GM19395 (cell line): ENCODE data around the gene CCL24.
"Not testable (repeated sequence)": the region's sequence is repeated elsewhere in the genome, so short reads cannot be mapped to it uniquely, and the experiment has no call there.

Source experiments
- ATAC-seq: cut with Tn5 transposase; IDR thresholded peaks from one replicate; pipeline ENCODE4 v1.9.1; 2021; ENCODE audit warnings: mild to moderate bottlenecking, moderate library complexity; ENCODE audit not compliant: unreplicated experiment

CCL24 gene

DNA sequence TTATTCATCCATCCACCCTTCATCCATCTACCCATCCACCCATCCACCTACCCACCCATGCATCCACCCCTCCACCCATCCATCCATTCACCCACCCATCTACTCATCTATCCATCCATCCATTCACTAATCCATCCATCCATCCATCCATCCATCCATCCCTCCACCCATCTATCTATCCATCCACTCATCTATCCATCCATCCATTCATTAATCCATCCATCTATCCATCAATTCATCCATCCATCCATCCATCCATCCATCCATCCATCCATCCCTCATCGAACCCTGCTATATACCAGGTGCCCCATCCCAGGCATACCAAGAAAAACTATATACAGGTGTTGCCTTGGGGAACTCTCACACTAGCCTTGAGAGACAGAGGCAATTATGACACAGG lies 7.1 kb upstream of the CCL24 start:
- ATAC-seq = no peak

DNA sequence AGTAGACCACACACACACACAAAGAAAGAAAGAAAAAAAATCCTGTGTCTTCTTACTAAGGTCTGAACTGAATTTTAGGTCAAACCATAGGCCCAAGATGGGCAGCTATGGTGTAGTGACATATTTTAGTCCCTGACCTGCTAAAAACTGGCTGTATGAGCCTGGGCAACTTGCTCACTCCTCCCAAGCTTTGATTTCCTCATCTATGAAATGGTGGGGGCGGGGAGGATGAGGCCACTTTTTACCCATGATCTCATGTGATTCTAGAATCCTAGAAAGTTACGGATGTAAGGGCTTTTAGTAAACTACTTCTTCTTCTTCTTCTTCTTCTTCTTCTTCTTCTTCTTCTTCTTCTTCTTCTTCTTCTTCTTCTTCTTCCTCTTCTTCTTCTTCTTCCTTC lies 6.1 kb upstream of the CCL24 start:
- ATAC-seq = no peak

DNA sequence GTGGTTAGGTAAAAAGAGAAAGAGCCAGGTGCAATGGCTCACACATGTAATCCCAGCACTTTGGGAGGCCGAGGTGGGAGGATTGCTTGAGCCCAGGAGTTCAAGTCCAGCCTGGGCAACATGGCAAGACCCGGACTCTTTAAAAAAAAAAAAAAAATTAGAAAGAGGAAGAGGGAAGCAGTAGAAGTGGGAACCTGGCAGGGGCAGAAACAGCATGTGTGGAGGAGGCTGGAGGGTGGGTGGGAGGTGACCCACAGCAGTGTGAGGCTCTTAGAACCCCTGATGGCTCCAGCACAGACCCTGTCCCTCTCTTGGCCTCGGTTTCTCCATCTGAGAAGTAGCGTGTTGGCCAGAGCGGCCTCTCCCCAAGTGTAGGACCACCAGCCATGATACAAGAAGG lies 4.9 kb upstream of the CCL24 start:
- no peak for ATAC-seq

DNA sequence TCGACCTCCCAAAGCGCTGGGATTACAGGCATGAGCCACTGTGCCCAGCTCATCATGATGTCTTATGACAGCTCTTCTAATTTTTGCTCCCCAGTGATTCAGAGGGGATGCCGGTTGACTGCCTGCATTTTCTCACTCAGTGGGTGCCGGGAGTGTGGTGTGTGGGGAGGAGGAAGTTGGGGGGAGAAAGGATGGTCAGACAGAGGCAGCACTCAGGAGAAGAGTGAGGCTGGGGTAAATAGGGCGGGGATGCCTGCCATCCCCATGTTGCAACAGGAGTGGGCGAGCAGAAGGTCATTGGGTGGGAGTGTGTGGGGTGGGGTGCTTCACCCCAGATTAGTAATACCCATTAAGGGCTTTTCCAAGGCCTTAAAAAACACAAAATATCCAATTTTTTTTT lies 3.5 kb upstream of the CCL24 start:
- ATAC-seq = no peak

DNA sequence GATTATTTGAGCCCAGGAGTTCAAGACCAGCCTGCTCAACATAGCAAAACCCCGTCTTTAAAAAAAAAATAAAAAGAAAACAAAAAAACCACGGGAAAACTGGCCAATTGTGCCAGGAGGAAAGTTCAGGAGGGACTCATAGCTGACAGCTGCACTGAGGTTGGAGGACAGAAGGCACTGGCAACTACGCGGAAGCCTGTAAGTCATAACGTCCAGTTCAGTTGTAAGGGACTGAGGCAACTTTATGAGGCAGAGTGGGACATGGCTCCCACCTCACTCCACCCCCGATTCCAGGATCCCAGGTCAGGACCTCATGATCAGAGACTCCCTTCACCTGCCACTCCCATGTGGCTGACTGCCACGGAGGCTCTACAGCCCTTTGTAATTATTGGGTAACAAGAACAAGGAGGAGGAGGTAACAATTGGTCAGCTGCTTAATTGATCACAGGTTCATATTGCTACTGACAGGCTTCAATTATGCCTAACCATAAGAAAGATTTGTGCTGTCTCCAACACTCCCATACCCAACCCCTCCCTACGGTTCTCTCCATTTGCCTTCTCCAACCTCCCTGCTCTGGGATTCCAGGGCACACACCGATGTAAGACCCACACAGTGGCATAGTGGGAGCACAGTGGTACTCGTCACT lies 1.9 kb upstream of the CCL24 start:
- no peak for ATAC-seq

DNA sequence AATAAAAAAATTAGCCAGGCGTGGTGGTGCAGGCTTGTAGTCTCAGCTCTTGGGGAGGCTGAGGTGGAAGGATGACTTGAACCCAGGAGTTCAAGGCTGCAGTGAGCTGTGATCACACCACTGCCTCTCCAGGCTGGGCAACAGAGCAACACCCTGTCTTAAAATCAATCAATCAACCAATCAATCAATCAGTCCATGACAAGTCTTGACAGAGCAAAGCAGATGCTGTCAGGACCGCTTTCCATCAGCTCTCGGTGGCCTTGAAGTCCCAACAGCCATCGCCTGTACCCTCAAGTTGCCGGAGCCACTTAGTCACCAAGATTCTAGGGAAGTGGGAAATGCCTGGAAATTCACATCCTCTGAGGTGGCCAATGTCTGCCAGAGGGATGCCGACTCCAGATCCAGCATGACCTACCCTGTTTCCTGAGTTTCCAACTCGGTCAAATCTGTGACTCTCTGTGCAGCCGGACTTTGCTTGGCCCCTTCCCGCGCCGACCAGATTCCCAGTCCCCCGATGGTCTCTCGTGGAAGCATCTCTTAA lies 871 bp upstream of the CCL24 start:
- no peak for ATAC-seq

DNA sequence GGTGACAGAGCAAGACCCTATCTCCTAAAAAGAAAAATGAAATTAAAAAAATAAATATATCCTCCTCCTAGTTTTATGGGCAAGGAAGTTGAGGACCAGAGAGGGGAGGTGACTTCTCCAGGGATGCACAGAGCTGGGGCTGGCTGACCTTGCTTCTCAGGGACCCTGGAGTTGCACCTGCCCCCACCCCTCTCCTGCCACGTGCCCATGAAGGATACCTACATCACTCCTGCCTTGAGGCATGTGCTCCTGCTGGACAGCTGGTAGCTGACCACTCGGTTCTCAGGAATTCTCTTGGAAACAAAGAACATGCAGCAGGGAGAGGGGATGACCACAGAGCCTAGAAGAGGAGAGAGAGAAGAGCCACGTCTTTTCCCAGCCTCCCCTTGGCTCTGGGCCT lies 522 bp downstream of the CCL24 start:
- ATAC-seq = no peak

DNA sequence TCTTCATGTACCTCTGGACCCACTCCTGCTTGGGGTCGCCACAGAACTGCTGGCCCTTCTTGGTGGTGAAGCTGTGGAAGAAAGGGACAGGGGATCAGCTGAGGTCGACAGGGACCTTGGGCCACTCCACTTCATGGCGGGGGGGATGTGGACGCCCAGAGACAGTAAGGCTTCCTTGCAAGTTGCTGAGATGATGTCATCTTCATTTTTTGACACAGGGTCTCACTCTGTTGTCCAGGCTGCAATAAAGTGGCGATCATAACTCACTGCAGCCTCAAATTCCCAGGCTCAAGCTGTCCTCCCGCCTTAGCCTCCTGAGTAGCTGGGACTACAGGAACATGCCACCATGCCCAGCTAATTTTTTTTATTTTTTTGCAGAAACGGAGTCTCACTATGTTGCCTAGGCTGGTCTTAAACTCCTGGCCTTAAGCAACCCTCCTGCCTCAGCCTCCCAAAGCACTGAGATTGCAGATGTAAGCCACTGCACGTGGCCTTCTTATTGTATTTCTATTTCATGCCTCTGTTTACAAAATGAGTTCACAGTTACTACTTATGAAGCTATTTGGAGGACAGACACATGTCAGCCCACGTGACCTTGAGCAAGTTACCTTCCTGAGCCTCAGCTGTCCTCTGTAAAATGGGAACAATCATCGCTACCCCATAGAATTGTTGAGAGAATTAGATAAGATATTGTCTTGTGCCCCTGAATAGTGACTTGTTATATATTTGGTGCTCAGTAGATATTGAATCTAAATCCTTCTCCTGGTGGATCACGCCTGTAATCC lies 1.5 kb downstream of the CCL24 start:
- no peak for ATAC-seq

DNA sequence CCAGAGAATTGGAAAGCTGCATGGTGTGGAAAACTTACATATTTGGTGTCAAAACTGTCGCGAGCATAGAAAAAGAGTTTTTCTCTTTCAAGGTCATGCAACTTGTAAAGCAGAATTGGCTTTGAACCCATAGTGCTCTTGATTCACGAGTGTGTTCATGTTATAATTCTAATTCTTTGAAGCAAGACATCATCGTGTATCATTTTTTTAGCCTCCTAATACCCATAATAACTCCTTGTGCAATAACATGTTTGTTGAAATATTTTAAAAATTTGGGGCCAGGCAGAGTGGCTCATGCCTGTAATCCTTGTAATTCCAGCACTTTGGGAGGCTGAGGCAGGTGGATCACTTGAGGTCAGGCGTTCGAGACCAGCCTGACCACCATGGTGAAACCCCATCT lies 4.2 kb downstream of the CCL24 start:
- ATAC-seq = no peak

DNA sequence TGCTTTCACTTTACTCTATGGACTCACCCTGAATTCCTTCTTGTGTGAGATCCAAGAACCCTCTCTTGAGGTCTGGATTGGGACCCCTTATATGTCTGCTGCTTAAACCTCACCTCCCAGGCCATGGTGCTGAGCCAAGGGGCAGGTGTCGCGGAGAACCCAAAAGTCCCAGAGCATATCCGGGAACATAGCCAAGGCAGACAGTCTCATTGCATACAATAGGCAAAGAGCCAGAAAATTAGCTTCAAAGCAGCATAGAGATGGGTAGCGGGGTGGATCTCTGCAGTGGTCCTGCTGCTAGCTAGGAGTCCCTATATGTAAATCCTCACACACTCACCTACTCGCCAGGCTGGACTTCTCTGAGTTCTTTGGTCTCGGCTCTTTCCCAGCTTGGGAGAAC lies 5.5 kb downstream of the CCL24 start:
- ATAC-seq = no peak

DNA sequence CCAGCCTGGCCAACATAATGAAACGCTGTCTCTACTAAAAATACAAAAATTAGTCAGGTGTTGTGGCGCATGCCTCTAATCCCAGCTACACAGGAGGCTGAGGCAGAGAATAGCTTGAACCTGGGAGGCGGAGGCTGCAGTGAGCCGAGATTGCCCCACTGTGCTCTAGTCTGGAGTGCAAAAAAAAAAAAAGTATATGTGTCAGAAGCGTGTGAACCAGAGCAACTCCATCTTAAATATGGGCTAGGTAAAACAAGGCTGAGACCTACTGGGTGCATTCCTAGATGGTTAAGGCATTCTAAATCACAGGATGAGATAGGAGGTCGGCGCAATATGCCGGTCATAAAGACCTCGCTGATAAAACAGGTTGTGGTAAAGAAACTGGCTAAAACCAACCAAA lies 6.2 kb downstream of the CCL24 start:
- no peak for ATAC-seq

DNA sequence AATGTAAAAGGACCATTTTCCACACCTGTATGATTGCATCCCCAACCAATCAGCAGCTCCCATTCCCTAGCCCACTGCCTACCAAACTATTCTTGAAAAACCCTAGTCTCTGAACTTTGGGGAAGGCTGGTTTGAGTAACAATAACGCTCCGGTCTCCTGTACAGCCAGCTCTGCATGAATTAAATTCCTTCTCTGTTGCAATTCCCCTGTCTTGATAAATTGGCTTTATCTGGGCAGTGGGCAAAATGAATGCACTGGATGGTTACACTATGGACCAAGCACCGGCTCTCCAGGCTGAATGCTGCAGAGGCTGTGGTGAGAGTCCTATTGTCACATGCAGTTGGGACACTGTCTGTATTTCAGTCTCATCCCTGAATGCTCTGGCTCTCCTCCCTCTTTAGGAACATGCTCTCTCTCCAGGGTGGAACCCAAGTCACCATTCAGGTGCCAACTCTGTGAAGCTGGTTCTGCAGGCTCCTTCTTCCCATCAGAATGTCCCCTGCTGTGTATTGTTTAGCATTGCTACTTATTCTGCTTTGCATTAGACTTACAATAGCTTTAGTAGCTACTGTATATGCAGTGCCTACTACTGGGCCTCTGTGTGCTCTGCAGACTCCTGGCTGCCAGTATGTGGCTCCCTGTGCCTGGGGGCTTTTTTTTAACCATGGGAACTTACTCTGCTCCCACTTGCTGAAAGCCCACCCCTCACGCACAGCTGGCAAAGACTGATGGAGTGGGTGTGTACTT lies 6.9 kb downstream of the CCL24 start:
- ATAC-seq = no peak

DNA sequence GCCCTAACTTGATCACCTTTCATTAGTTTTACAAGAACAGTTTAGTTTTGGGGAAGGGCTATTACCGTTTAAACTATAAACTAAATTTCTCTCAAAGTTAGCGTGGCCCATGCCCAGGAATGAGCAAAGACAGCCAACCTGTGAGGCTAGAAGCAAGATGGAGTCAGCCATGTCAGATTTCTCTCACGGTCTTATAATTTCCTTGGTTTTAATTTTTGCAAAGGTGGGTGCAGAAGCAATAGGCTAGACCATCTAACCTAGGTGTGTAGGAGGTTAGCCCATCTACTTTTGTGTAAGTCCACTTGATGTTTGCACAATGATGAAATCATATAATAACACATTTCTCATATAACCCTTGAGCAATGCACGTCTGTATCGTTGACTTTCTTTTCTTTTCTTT lies 8.9 kb downstream of the CCL24 start:
- ATAC-seq = no peak

DNA sequence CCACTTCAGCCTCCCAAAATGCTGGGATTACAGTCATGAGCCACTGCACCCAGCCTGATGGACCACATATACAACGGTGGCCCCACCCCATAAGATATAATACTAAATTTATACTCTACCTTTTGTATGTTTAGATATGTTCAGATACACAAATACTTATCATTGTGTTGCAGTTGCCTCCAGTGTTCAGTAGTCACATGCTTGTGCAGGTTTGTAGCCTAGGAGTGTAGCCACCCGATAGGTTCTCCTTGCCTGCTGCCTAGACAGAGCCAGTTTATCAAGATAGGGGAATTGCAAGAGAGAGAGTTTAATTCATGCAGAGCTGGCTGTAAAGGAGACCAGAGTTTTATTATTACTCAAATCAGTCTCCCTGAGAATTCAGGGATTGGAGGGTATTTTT lies 9.6 kb downstream of the CCL24 start:
- ATAC-seq = no peak

DNA sequence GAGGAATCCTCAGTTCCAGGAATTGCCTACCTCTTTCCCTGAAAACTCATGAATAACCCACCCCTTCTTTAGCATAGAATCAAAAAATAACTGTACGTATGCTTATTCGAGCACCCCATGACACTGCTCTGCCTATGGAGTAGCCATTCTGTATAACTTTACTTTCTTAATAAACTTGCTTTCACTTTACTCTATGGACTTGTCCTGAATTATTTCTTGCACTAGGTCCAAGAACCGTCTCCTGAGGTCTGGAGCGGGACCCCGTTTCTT lies 11.1 kb downstream of the CCL24 start:
- ATAC-seq = no peak

DNA sequence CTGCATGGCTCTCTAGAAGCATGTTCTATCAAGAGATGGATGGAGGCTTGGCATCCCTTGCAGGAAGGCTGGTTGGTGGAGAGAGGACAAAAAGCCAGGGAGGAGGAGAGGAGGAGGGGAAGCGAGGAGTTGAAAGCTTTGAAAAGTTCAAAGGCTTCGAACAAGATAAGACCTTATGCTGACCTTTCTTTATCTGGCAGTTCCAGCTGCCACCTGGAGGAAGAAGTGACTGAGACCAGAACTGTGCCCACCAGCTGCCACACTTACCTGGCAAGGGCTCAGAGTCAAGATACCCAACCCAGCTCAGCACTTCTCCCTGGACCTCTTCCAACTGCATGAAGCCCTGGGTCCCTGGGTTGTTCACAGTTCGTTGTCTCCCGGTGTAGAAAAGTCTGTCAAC lies 14.8 kb downstream of the CCL24 start:
- no peak for ATAC-seq

DNA sequence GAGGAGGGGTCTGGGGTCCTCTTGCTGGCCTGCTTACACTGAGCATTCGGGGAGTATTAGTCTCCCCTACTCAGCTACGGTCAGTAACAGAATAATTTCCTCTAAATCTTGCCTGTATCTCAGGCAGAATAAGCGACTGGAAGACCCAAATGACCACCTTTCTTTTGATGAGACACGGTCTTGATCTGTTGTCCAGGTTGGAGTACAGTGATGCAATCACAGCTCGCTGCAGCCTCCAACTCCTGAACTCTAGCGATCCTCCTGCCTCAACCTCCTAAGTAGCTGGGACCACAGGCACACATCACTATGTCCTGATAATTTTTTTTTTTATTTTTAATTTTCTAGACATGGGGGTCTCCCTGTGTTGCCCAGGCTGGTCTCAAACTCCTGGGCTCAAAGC lies 17.2 kb downstream of the CCL24 start:
- no peak for ATAC-seq

DNA sequence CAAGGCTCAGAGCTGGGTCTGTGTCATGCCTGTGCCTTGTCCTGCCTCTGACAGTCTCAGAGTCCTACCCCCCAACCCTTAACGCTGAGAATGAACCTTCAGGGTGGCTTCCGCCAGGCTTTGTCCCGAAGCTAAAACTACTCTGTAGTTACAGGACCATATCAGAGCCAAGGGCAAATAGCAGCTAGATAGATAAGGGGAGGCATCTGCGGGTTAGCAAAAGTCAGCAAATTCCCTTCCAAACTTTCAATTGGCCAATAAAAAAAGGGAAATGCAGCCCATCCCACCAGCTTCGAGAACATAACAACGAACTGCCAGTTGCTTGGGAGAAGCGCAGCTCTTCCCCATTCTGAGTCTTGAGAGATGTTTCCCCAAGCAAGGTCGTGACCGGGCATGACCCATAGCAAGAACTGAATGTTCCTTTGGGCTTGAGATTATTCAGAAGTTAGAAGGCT lies 17.7 kb downstream of the CCL24 start:
- ATAC-seq = no peak

DNA sequence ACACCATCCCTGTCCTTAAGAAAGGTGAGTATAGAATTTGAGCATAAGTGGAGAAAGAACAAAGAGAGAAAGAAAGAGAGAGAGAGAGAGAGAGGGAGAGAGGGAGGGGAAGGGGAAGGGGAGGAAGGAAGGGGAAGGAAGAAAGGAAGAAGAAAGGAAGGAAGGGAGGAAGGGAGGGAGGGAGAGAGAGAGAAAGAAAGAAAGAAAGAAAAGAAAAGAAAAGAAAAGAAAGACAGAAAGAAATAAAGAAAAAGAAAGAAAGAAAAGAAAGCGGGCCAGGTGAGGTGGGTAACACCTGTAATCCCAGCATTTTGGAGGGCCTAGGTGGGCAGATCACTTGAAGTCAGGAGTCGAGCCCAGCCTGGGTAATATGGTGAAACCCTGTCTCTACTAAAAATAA lies 19.9 kb downstream of the CCL24 start:
- no peak for ATAC-seq

DNA sequence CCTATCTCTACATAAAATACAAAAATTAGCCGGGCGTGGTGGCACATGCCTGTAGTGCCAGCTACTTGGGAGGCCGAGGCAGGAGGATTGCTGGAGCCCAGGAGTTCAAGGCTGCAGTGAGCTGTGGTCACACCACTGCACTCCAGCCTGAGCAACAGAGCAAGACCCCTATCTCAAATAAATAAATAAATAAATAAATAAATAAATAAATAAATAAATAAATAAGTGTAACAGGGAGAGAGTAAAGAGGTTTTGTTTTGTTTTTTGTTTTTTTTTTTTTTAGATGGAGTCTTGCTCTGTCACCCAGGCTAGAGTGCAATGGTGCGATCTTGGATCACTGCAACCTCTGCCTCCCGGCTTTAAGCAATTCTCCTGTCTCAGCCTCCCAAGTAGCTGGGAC lies 21.0 kb downstream of the CCL24 start:
- not testable (repeated sequence) for ATAC-seq

DNA sequence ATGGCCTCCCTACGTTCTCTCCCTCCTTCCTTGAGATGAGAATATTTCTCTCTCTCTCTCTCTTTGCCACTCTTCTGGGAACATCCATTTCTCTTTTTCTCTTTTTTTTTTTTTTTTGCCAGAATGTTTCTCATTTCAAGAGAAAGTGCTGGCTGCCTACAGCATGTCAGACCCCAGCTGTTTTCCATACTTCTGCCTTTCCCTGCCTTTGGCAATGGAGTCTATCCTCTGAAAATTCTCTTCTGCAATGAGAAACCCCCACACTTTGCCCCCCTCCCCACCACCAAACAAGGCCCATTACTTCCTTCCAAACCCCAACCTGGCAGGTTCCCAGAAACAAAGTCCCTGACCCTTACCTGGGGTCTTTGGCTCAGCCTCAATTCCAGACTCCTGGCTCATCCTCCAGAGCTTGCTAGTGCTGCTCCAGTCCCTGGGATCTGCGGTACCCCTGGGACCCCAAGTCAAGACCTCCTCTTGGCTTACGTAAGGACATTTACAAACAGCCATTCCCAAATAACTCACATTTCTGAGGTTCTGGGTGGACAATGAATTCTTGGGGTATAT lies 24.2 kb downstream of the CCL24 start:
- ATAC-seq = no peak
